ENCODE data around the gene CEP63.

The CEP63 gene

GRCh38 chr3:134608771-134609435 lies 123.0 kb downstream of the CEP63 start:
- DNase-seq (ENCODE audit: low read depth in 2 of 2), result no peak

GRCh38 chr3:134609821-134610431 lies 124.1 kb downstream of the CEP63 start:
- DNase-seq (ENCODE audit: low read depth in 2 of 2), result no peak

- DNase-seq (ENCODE audit: low read depth in 2 of 2), result no peak
Measured at GRCh38 chr3:134610432-134611385, 124.9 kb downstream of the CEP63 start.

DNA sequence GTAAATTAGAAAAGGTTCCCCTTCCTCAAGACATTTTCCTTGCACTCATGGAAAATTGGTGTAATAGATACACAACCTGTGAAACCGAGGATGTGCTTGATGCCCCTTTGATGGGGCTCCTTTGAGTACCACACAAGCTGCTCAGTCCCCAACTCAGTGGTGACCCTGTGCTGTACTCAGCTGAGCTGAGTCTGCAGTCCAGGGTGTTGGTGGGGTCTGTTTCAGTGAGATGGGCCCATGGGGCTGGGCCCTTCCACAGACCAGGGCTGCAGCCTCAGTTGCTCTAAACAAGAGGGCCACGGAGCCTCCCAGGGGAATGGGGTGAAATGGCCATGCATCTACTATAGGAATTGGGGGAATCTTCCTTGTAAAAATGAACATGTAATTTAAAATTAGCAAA lies 125.7 kb downstream of the CEP63 start:
- DNase-seq (ENCODE audit: low read depth in 2 of 2), result no peak

DNA sequence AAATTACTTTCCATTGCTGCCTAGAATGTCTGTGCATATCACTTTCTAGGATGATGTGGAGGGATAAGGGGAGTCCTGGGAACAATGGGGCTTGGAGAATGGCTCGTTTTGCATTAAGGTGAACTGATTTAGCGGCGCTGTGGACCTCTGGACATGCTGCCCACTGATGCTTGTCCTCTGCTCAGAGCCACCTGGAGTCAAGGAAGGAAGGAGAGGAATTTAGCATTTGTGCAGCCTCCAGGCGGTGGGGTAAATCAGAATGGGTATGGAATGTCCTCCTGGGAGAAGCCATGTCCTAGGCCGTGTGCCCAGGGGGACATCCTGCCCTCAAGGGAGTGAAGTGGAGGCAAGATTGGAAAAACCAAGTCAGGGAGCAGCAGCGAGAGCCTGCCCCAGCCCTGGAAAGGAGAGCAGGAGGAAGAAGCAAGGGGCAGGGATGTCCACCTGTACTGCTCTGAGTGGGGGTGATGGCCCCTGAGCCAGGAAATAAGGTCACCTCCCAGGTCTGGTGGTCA lies 127.2 kb downstream of the CEP63 start:
- no peak for DNase-seq (ENCODE audit: low read depth in 2 of 2)

GRCh38 chr3:134614955-134615354 lies 129.1 kb downstream of the CEP63 start:
- DNase-seq (ENCODE audit: low read depth in 2 of 2), result no peak

DNA sequence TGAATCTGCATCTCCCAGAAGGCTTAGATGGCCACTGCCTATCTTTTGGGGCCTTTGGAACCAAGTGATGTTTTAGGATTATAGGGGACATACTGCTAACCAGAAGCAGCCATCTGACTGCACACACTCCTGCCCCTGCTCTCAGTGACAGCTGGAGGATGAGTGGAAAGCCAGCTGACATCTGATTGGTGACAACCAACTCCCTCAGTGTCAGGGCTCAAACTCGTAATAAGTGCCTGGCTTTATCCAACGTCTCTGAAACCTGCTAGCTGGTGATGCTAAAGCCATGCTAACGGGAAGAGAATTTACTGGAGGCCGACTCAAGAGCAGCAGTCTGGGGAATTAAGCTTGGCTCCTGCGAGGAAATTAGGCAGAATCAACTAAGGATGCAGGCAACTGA lies 129.9 kb downstream of the CEP63 start:
- no peak for DNase-seq (ENCODE audit: low read depth in 2 of 2)

DNA sequence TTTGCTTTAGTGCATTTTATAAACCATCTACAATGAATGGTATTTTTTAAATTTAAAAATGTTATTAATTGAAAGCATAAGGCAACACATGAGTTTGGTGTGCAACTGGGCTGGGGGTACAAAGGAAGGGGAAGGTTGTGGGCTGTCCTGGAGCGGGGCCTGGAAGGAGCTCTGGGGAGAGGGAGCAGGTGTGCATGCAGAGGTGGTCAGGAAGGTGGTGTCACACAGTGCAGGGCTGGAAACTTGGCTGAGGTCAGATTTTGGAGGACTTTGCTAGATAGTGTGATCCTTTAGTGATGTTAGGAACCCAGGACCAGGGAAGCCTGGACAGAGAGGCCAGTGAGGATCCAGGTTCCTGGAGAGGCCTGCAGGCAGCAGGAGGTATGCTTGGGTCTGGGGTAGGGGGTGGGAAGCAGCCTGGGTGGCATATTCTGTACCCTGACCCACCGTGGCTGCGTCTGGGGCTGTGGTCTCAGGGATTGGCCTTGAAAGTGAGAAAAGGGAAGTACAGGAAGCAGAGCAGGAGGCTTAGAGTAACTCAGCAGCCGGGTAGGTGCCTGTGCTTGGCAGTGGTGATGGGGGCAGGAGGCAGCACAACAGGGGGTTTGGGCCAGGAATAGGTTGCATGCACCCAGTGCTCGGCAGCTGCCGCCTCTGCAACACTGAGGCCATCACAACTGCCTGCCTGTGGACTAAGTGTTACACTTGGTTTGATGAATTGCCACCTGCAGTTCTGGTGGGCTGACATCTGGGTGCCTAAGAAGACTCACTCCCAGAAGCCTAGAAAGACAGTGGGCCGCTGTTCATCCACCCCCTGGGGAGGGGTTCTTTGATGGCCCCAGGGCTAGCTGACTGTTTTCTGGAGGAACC lies 132.0 kb downstream of the CEP63 start:
- no peak for DNase-seq (ENCODE audit: low read depth in 2 of 2)

DNA sequence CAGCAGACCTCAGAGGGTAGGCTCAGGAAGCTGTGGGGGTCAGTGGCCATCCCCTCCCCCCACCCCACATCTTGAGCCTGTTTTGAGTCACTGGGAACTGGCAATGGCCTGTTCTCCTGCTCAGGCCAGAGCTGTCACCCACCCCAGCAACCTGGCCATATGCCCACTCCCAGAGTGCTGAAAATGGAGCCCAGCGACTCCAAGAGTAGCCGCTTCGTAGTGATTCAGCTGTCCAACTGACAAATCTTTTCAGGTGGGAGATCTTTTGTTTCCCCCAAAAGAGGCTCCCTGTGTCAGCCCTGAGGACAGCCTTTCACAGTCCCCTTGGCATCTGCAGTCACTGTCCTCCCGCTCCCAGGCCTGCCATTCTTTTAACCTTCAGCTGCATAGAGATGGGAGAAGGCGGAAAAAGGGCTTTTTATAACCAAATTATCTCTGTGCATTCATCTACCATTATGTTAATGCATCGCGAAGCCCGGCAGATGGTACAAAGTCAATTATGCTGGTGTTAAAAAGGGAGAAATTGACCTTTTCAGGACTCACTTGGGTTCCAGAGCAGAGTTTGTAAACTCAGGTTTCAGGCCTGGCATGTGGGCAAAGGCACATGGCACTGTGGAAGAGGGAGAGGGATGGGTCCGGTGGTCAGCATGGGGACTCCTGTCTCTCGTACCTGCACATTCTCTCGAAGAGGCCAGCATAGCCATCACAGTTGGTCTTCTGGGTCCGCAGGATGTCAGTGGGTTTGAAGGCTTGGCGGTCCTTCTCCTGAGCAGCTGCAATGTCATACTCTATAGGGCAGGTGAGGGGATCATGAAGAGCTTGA lies 132.8 kb downstream of the CEP63 start:
- DNase-seq (ENCODE audit: low read depth in 2 of 2), result no peak

GRCh38 chr3:134619301-134619615 lies 133.4 kb downstream of the CEP63 start:
- no peak for DNase-seq (ENCODE audit: low read depth in 2 of 2)

GRCh38 chr3:134619884-134620445 lies 134.1 kb downstream of the CEP63 start:
- no peak for DNase-seq (ENCODE audit: low read depth in 2 of 2)

DNA sequence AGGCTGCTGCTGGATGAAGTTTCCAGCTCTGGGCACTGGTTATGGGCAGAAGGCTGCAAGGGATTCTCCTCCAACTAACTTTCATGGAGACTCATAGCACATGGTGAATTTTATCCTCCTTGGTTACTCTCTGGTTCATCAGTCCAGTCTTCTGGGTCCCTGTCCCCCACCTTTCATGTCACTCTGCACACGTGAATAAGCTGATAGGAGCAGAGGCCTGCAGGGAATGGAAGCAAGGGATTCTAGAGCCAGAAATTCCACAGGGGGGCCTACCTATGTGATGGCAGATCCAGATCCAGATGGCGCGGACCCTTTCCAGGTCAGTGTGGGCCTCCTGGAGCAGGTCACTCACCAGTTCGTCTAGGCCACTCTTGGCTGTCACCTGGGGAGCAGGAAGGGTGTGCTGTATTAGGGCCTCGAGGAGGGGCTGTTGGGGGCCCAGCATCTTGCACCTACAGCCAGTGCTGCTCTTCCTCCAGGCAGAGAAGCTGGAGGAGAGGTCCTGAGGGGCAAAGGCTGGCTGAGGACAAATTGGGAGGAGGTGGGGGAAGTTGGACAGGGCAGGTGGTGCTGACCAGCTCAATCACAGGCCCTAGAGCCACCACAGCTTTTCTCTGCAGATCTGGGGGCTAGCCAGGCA lies 134.7 kb downstream of the CEP63 start:
- DNase-seq (ENCODE audit: low read depth in 2 of 2), result no peak

DNA sequence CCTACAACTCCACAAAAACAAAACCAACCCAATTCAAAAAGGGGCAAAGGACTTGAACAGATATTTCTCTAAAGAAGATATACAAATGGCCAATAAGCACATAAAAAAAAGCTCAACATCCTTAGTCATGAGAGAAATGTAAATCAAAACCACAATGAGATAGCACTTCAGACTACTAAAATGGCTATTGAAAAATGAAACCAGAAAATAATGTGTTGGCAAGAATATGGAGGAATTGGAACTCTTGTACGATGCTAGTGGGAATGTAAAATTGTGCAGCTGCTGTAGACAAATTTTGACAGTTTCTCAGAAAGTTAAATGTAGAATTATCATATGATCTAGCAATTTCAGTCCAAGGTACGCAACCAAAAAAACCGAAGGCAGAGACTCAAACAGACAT lies 136.0 kb downstream of the CEP63 start:
- no peak for DNase-seq (ENCODE audit: low read depth in 2 of 2)

- no peak for DNase-seq (ENCODE audit: low read depth in 2 of 2)
Measured at GRCh38 chr3:134622806-134623365, 137.0 kb downstream of the CEP63 start.

- no peak for DNase-seq (ENCODE audit: low read depth in 2 of 2)
Measured at GRCh38 chr3:134623615-134624245, 137.9 kb downstream of the CEP63 start.
